HepG2 (cell line): ENCODE data around the gene MYO1E. TPM values are rescaled to one million over a fixed set of nuclear protein-coding genes. Genes with fewer than 3 reads are reported as not detected.
A peak's percentile ranks its signal among the peaks of the same experiment; 100 is the strongest.

ENCODE experiments used
- ATAC-seq: fragments of 200-7000 bp; cut with Tn5 transposase; 3 replicates; pipeline ENCODE4 v1.9.1; 2020; ENCODE audit warnings: mild to moderate bottlenecking, moderate library complexity
- BruUV-seq: library from RNA; stranded (reverse); fragments of 400-500 nt; replicated peaks from 2 replicates; lab custom pipeline; 2021; lab: Mats Ljungman, UMichigan
- CTCF ChIA-PET: fragments of 300-600 bp; formaldehyde crosslinking; extraction: SDS; loops from one replicate; lab custom pipeline; 2021; ENCODE audit warnings: low total read pairs, inconsistent platforms, low intra/inter-chr PET ratio; lab: Yijun Ruan, JAX
- POLR2A ChIA-PET: fragments of 350-600 bp; sonication (Branson Sonifier 250); formaldehyde crosslinking; loops from one replicate; lab custom pipeline; 2020; ENCODE audit warnings: antibody characterized with exemption, inconsistent platforms; lab: Yijun Ruan, JAX
- DNase-seq: peaks from one replicate; pipeline ENCODE4 v3.0.0-alpha.2; 2015; ENCODE audit warnings: low spot score
- FAIRE-seq: peaks from 3 replicates; lab custom pipeline; 2011; peaks lifted over from hg19 to GRCh38; lab: Jason Lieb, UNC
- H2AFZ ChIP-seq: one replicate; pipeline ENCODE4 v1.6.1; 2011; ENCODE audit warnings: low read length, inconsistent platforms
- H3K27ac ChIP-seq: fragments of 300-600 bp; 3 replicates; pipeline ENCODE4 v1.8.0; 2011; ENCODE audit warnings: mixed run types, mild to moderate bottlenecking, mixed read lengths, low read length, inconsistent platforms; ENCODE audit not compliant: insufficient read depth; ENCODE audit errors: extremely low read length
- H3K27me3 ChIP-seq, 2 experiments: fragments of 200-600 bp in 1 of 2; 2 replicates in 1 of 2; 3 replicates in 1 of 2; pipeline versions ENCODE4 v1.6.0 to v1.8.0; 2011; ENCODE audit warnings: low read length in 2 of 2, mild to moderate bottlenecking in 2 of 2, moderate library complexity in 2 of 2, inconsistent platforms in 1 of 2; ENCODE audit not compliant: insufficient read depth in 2 of 2, control insufficient read depth in 1 of 2
- H3K36me3 ChIP-seq, 2 experiments: fragments of 200-600 bp in 1 of 2; replicated peaks in 1 of 2; 2 replicates in 1 of 2; 3 replicates in 1 of 2; pipeline versions ENCODE4 v1.5.1 to v1.8.0; 2011; ENCODE audit warnings: low read length in 2 of 2, inconsistent platforms in 1 of 2; ENCODE audit not compliant: insufficient read depth in 2 of 2, control insufficient read depth in 1 of 2
- H3K4me1 ChIP-seq: 2 replicates; pipeline ENCODE4 v1.5.1; 2012; ENCODE audit warnings: low read length, inconsistent platforms; ENCODE audit not compliant: insufficient read depth
- H3K4me2 ChIP-seq: 2 replicates; pipeline ENCODE4 v1.6.0; 2011; ENCODE audit warnings: low read depth, low read length, inconsistent platforms
- H3K4me3 ChIP-seq, 3 experiments: fragments of 200-600 bp in 1 of 3; sonication (generic), shearing (Covaris generic) in 1 of 3; replicated peaks in 1 of 3; 2 replicates each; pipeline ENCODE4 v1.5.1; 2011 to 2016; ENCODE audit warnings: low read length in 3 of 3, inconsistent platforms in 2 of 3, low read depth in 2 of 3, mild to moderate bottlenecking in 2 of 3, control low read depth in 1 of 3, mixed read lengths in 1 of 3; ENCODE audit not compliant: insufficient read depth in 1 of 3
- H3K79me2 ChIP-seq: one replicate; pipeline ENCODE4 v1.6.1; 2011; ENCODE audit warnings: low read length, inconsistent platforms; ENCODE audit not compliant: insufficient read depth
- H3K9ac ChIP-seq: 2 replicates; pipeline ENCODE4 v1.6.0; 2011; ENCODE audit warnings: mild to moderate bottlenecking, low read depth, low read length, inconsistent platforms; ENCODE audit not compliant: insufficient read depth
- H3K9me3 ChIP-seq: 2 replicates; pipeline ENCODE4 v1.5.1; 2012; ENCODE audit warnings: mild to moderate bottlenecking, low read length
- H4K20me1 ChIP-seq: 2 replicates; pipeline ENCODE4 v1.6.0; 2011; ENCODE audit warnings: inconsistent platforms, mild to moderate bottlenecking, low read length, moderate library complexity; ENCODE audit not compliant: insufficient read depth
- CBX2 ChIP-seq, 2 experiments: fragments of 200-600 bp in 1 of 2; sonication (generic); formaldehyde crosslinking in 1 of 2; IDR thresholded peaks; 2 replicates each; pipeline versions ENCODE4 v1.7.0 to v1.8.1; 2018 to 2022; ENCODE audit warnings: low read depth in 2 of 2, low read length in 1 of 2, mild to moderate bottlenecking in 1 of 2, missing genetic modification reagents in 1 of 2
- CEBPG ChIP-seq: IDR thresholded peaks from 2 replicates; pipeline ENCODE4 v1.6.1; 2016
- CHD4 ChIP-seq: fragments of 200-600 bp; sonication (generic); IDR thresholded peaks from 2 replicates; pipeline ENCODE4 v1.7.0; 2017; ENCODE audit warnings: mild to moderate bottlenecking, low read length, borderline replicate concordance
- HIC2 ChIP-seq: sonication (generic); formaldehyde crosslinking; IDR thresholded peaks from 2 replicates; pipeline ENCODE4 v1.9.0; 2022; ENCODE audit warnings: low read depth, missing genetic modification reagents
- HNF1B ChIP-seq: sonication (generic); formaldehyde crosslinking; IDR thresholded peaks from 2 replicates; pipeline ENCODE4 v1.5.1; 2020; ENCODE audit warnings: mild to moderate bottlenecking, moderate library complexity, missing genetic modification reagents
- IRX3 ChIP-seq: sonication (generic); formaldehyde crosslinking; IDR thresholded peaks from 2 replicates; pipeline ENCODE4 v1.8.1; 2023; ENCODE audit warnings: mild to moderate bottlenecking, low read depth, missing genetic modification reagents, borderline replicate concordance
- ISL2 ChIP-seq: sonication (generic); formaldehyde crosslinking; IDR thresholded peaks from 2 replicates; pipeline ENCODE4 v1.5.0; 2020; ENCODE audit warnings: missing genetic modification reagents
- KDM5A ChIP-seq: fragments of 200-600 bp; sonication (generic); IDR thresholded peaks from 2 replicates; pipeline ENCODE4 v1.7.0; 2018; ENCODE audit warnings: antibody characterized with exemption, mild to moderate bottlenecking, low read length, borderline replicate concordance
- KLF13 ChIP-seq: sonication (generic); formaldehyde crosslinking; IDR thresholded peaks from 2 replicates; pipeline ENCODE4 v1.4.0; 2020; ENCODE audit warnings: mild to moderate bottlenecking, missing genetic modification reagents
- MBD4 ChIP-seq: IDR thresholded peaks from 2 replicates; pipeline ENCODE4 v1.6.1; 2012; ENCODE audit warnings: low read length, inconsistent platforms, borderline replicate concordance
- MBNL3 ChIP-seq: fragments of 250-450 bp; sonication (Bioruptor Pico); conservative IDR thresholded peaks from 2 replicates; pipeline ENCODE4 v1.8.0; 2022; ENCODE audit warnings: mild to moderate bottlenecking, inconsistent platforms
- MZF1 ChIP-seq: sonication (generic); formaldehyde crosslinking; IDR thresholded peaks from 2 replicates; pipeline ENCODE4 v1.8.1; 2023; ENCODE audit warnings: mild to moderate bottlenecking, missing genetic modification reagents, borderline replicate concordance
- SOX5 ChIP-seq: IDR thresholded peaks from 2 replicates; pipeline ENCODE4 v1.6.1; 2016; ENCODE audit warnings: borderline replicate concordance
- TBL1XR1 ChIP-seq: fragments of 150-350 bp; IDR thresholded peaks from 2 replicates; pipeline ENCODE4 v1.6.1; 2014; ENCODE audit warnings: borderline replicate concordance, low read length; ENCODE audit not compliant: partially characterized antibody
- ZBTB1 ChIP-seq: sonication (generic); formaldehyde crosslinking; IDR thresholded peaks from 2 replicates; pipeline ENCODE4 v1.4.0; 2020; ENCODE audit warnings: missing genetic modification reagents, borderline replicate concordance
- ZEB1 ChIP-seq: IDR thresholded peaks from 2 replicates; pipeline ENCODE4 v1.6.1; 2012; ENCODE audit warnings: mild to moderate bottlenecking, low read depth, inconsistent platforms; ENCODE audit not compliant: insufficient replicate concordance
- ZNF44 ChIP-seq: sonication (generic); formaldehyde crosslinking; IDR thresholded peaks from 2 replicates; pipeline ENCODE4 v1.5.1; 2020; ENCODE audit warnings: mild to moderate bottlenecking, missing genetic modification reagents
- ZNF737 ChIP-seq: sonication (generic); formaldehyde crosslinking; IDR thresholded peaks from 2 replicates; pipeline ENCODE4 v1.5.0; 2020; ENCODE audit warnings: missing genetic modification reagents, mild to moderate bottlenecking, borderline replicate concordance
- WGBS: methylation state at CpG from one replicate; pipeline ENCODE4 v1.1.6; 2017; ENCODE audit warnings: low lambda C conversion rate; 5-methylcytosine and 5-hydroxymethylcytosine counted together
- in situ Hi-C: cut with HindIII; loops from 2 replicates; pipeline ENCODE4 v1.10.0; 2017; ENCODE audit warnings: low pct_unique_long_range_greater_than_20kb; ENCODE audit not compliant: extremely low pct_ligation_motif_present
- intact Hi-C: fragments of 100-400 bp; cut with micrococcal nuclease; formaldehyde crosslinking; loops from one replicate; pipeline ENCODE4 v1.10.0; 2022; ENCODE audit not compliant: unreplicated experiment
- polyA plus RNA-seq, 8 experiments: library from polyadenylated mRNA; depleted of rRNA in 3 of 8; stranded (reverse) in 7 of 8; unstranded in 1 of 8; fragments of >200 nt; fragmentation: Illumina TruSeq in 4 of 8; extraction: Trizol in 4 of 8; gene quantifications; 2 replicates each; pipeline versions ENCODE4 v1.2.1 to v1.2.3, GENCODE V29; 2011 to 2016; ENCODE audit warnings: low read depth in 4 of 8, missing spikeins in 1 of 8, mixed read lengths in 1 of 8; ENCODE audit not compliant: insufficient read depth in 1 of 8
- total RNA-seq, 5 experiments: library from RNA; depleted of rRNA; stranded (reverse); fragments of >200 nt; fragmentation: Illumina TruSeq; extraction: Trizol; gene quantifications; 2 replicates each; pipeline ENCODE4 v1.2.3, GENCODE V29; 2016; ENCODE audit warnings: low read depth in 1 of 5

The MYO1E gene
- total and polyA plus RNA-seq, 2 of the 13 experiments (the other 11 are each of a cell fraction or from before 2014, with no cell fraction given) = 15.7 to 25.1 TPM

- H3K4me2 ChIP-seq = no peak overlapping the region
- in situ Hi-C loops (no loop called here), intact Hi-C loops (no loop called here)
- FAIRE-seq = no peak
- no peaks in the 10 kb centered on the region; a peak in 1 of 5 replicates for H3K36me3 ChIP-seq
- CTCF ChIA-PET = no interaction called here
- H3K4me1 ChIP-seq = peaks cover 13% of the 10 kb centered on the region; the same call in 1 of the 2 replicates
- H3K27me3 ChIP-seq = no peaks in the 10 kb centered on the region
- no peaks in the 10 kb centered on the region for H3K79me2 ChIP-seq
- TF ChIP-seq KLF13 (no peak), MBNL3 (CRISPR knock-in tag) (no peak), ZEB1 (no peak), CHD4 (no peak), TBL1XR1 (no peak), CEBPG (0 out of 2 replicates have a peak, but pooled peaks have one; percentile 15), SOX5 (no peak)
- no peaks in the 10 kb centered on the region for H4K20me1 ChIP-seq
- H3K9me3 ChIP-seq = no peaks in the 10 kb centered on the region
- H2AFZ ChIP-seq = no peak overlapping the region
- WGBS = 79% methylated on average over 5 of the region's 5 CpGs
- POLR2A ChIA-PET = interaction anchor here (1.0 kb wide), 1 partner anchor 8 kb away, joined by 3 read pairs; no protein-coding TSS in a partner anchor
- no peak overlapping the region for H3K27ac ChIP-seq
- BruUV-seq = no TSS peak
- no peak overlapping the region for H3K4me3 ChIP-seq
- no peak for DNase-seq
- H3K9ac ChIP-seq = no peak overlapping the region
- ATAC-seq = no peak
Measured at GRCh38 chr15:59266028-59266427, 106.6 kb downstream of the MYO1E start.

- in situ Hi-C loops (no loop called here), intact Hi-C loops (no loop called here)
- Histone ChIP-seq H3K9ac (no peak overlapping the region), H3K4me2 (no peak overlapping the region), H2AFZ (no peak overlapping the region), H3K4me3 (no peak overlapping the region), H3K9me3 (no peaks in the 10 kb centered on the region), H3K4me1 (peaks cover 33% of the 10 kb centered on the region), H3K36me3 (no peaks in the 10 kb centered on the region; a peak in 1 of 5 replicates), H3K79me2 (no peaks in the 10 kb centered on the region), H3K27me3 (no peaks in the 10 kb centered on the region), H3K27ac (no peak overlapping the region), H4K20me1 (no peaks in the 10 kb centered on the region)
- ChIA-PET POLR2A (no interaction called here), CTCF (no interaction called here)
- FAIRE-seq = no peak
- ATAC-seq = no peak
- 98% methylated on average over 7 of the region's 7 CpGs for WGBS
- BruUV-seq = no TSS peak
- no peak for DNase-seq
- TF ChIP-seq HIC2 (CRISPR knock-in tag) = no peak
- no peak for TF ChIP-seq ZNF737 (CRISPR knock-in tag)
- TF ChIP-seq ZNF44 (CRISPR knock-in tag) = no peak
- TF ChIP-seq CBX2 (IDR thresholded peaks at IDR 0.05; ENCODE audit: low read depth, low read length) = no peak
- TF ChIP-seq CBX2 (CRISPR knock-in tag; IDR thresholded peaks at IDR 0.05; ENCODE audit: low read depth) = no peak
- no peak for TF ChIP-seq IRX3 (CRISPR knock-in tag)
- TF ChIP-seq HNF1B (CRISPR knock-in tag) = no peak
- TF ChIP-seq ZBTB1 = no peak
- TF ChIP-seq KDM5A = no peak
- no peak for TF ChIP-seq MZF1 (CRISPR knock-in tag)
- no peak for TF ChIP-seq MBD4
- no peak for TF ChIP-seq ISL2
Measured at GRCh38 chr15:59262316-59262715, 110.4 kb downstream of the MYO1E start.
